A549 (cell line): Measurements from ENCODE around the gene KRT79. TPM values are rescaled to one million over a fixed set of nuclear protein-coding genes. Genes with fewer than 3 reads are reported as not detected.
"Not testable (repeated sequence)": the region's sequence is repeated elsewhere in the genome, so short reads cannot be mapped to it uniquely, and the experiment has no call there.

Experiments used
- ATAC-seq, 2 experiments: fragments of 200-7000 bp in 1 of 2; fragments of >200 bp in 1 of 2; cut with Nextera tagmentation in 1 of 2; cut with Tn5 transposase in 1 of 2; 3 replicates each; pipeline versions ENCODE4 v1.8.0 to v1.9.1; 2018 to 2020; ENCODE audit warnings: mild to moderate bottlenecking in 1 of 2, moderate library complexity in 1 of 2
- CTCF ChIA-PET: fragments of 300-600 bp; sonication (Branson Sonifier 250); formaldehyde crosslinking; extraction: SDS; loops from one replicate; lab custom pipeline; 2021; ENCODE audit warnings: antibody characterized with exemption, inconsistent platforms; lab: Yijun Ruan, JAX
- POLR2A ChIA-PET: fragments of 350-600 bp; formaldehyde crosslinking; extraction: SDS; loops from one replicate; lab custom pipeline; 2021; ENCODE audit warnings: antibody characterized with exemption, inconsistent platforms; lab: Yijun Ruan, JAX
- DNase-seq, 2 experiments: peaks; one replicate each; pipeline versions ENCODE4 v3.0.0 to v3.0.0-alpha.2; 2011 to 2016; ENCODE audit warnings: low read depth in 1 of 2, low spot score in 1 of 2
- FAIRE-seq: peaks from 2 replicates; lab custom pipeline; 2011; peaks lifted over from hg19 to GRCh38; lab: Jason Lieb, UNC
- H3K27ac ChIP-seq, 2 experiments: fragments of >200 bp; sonication (Bioruptor Twin); formaldehyde crosslinking; 3 replicates each; pipeline ENCODE4 v1.5.1; 2016 to 2017
- H3K4me1 ChIP-seq: fragments of >200 bp; sonication (Bioruptor Twin); formaldehyde crosslinking; 3 replicates; pipeline ENCODE4 v1.6.1; 2016
- H3K4me2 ChIP-seq: fragments of >200 bp; sonication (Bioruptor Twin); formaldehyde crosslinking; 3 replicates; pipeline ENCODE4 v1.6.1; 2016
- H3K4me3 ChIP-seq: fragments of >200 bp; sonication (Bioruptor Twin); formaldehyde crosslinking; 3 replicates; pipeline ENCODE4 v1.5.1; 2016
- H3K9me3 ChIP-seq: fragments of >200 bp; sonication (Bioruptor Twin); formaldehyde crosslinking; 3 replicates; pipeline ENCODE4 v1.6.1; 2016
- CHD2 ChIP-seq: fragments of 150-350 bp; IDR thresholded peaks from 2 replicates; pipeline ENCODE4 v1.6.1; 2014; ENCODE audit warnings: low read length; ENCODE audit not compliant: partially characterized antibody
- ELK1 ChIP-seq: fragments of 150-350 bp; IDR thresholded peaks from 2 replicates; pipeline ENCODE4 v1.6.1; 2014; ENCODE audit warnings: low read depth, mild to moderate bottlenecking, low read length
- GATA3 ChIP-seq: IDR thresholded peaks from 2 replicates; pipeline ENCODE4 v1.6.1; 2012; ENCODE audit warnings: borderline replicate concordance
- HEYL ChIP-seq: fragments of 250-450 bp; sonication (Bioruptor Pico); IDR thresholded peaks from 2 replicates; pipeline ENCODE4 v1.8.0; 2021; ENCODE audit warnings: mild to moderate bottlenecking, moderate library complexity
- NPAS2 ChIP-seq: fragments of 250-450 bp; sonication (Bioruptor Pico); IDR thresholded peaks from 2 replicates; pipeline ENCODE4 v1.8.0; 2022; ENCODE audit warnings: mild to moderate bottlenecking, moderate library complexity, borderline replicate concordance
- PHF8 ChIP-seq: fragments of 200-600 bp; sonication (generic); IDR thresholded peaks from 2 replicates; pipeline ENCODE4 v1.6.1; 2016; ENCODE audit warnings: low read depth, mild to moderate bottlenecking, antibody characterized with exemption, moderate library complexity, borderline replicate concordance
- POLR2A ChIP-seq: IDR thresholded peaks from 2 replicates; pipeline ENCODE4 v1.6.1; 2012; ENCODE audit warnings: mild to moderate bottlenecking, low read length
- RCOR1 ChIP-seq: fragments of 150-350 bp; IDR thresholded peaks from 2 replicates; pipeline ENCODE4 v1.6.1; 2014; ENCODE audit warnings: antibody characterized with exemption, low read length, low read depth
- RNF2 ChIP-seq: fragments of 200-600 bp; sonication (generic); IDR thresholded peaks from 2 replicates; pipeline ENCODE4 v1.6.1; 2016; ENCODE audit warnings: low read depth, mild to moderate bottlenecking, antibody characterized with exemption, moderate library complexity, borderline replicate concordance
- SREBF2 ChIP-seq: fragments of 450-650 bp; IDR thresholded peaks from 2 replicates; pipeline ENCODE4 v1.6.1; 2014; ENCODE audit warnings: mild to moderate bottlenecking, moderate library complexity
- WGBS: methylation state at CpG from one replicate; pipeline ENCODE4 v1.1.6; 2017; ENCODE audit errors: missing lambda C conversion rate; 5-methylcytosine and 5-hydroxymethylcytosine counted together
- polyA minus RNA-seq: library from RNA; depleted of rRNA, polyadenylated mRNA; stranded (reverse); fragments of >200 nt; gene quantifications from 2 replicates; pipeline ENCODE4 v1.2.3, GENCODE V29; 2011; rRNA and poly(A)+ RNA removed
- polyA plus RNA-seq, 4 experiments: library from polyadenylated mRNA; depleted of rRNA in 3 of 4; stranded (reverse); fragments of >200 nt; fragmentation: RNase III in 1 of 4; extraction: RNeasy Plus Mini Kit Qiagen cat#74134 plus additional on column Dnase treatment in 1 of 4; gene quantifications; 2 replicates in 3 of 4; 3 replicates in 1 of 4; pipeline ENCODE4 v1.2.3, GENCODE V29; 2011 to 2017
- TF ChIP-seq, protein P1 (sequence below): fragments of 250-450 bp; sonication (Bioruptor Pico); IDR thresholded peaks from 2 replicates; pipeline ENCODE4 v1.5.0; 2020; ENCODE audit warnings: low read depth, mild to moderate bottlenecking, moderate library complexity
- TF ChIP-seq, protein P2 (sequence below): fragments of 250-450 bp; sonication (Bioruptor Pico); IDR thresholded peaks from 2 replicates; pipeline ENCODE4 v1.5.0; 2021; ENCODE audit warnings: mild to moderate bottlenecking, moderate library complexity, borderline replicate concordance
- TF ChIP-seq, protein P3 (sequence below): fragments of >200 bp; sonication (Bioruptor Twin); formaldehyde crosslinking; IDR thresholded peaks from 3 replicates; pipeline ENCODE4 v1.6.1; 2016
- TF ChIP-seq, protein P4 (sequence below): fragments of >200 bp; sonication (Bioruptor Twin); formaldehyde crosslinking; IDR thresholded peaks from 3 replicates; pipeline ENCODE4 v1.5.1; 2016

KRT79 gene
- polyA plus RNA-seq (2011; rRNA removed) (0.05 and 0.07 TPM in 2 replicates), polyA plus RNA-seq (2017; fragmentation: RNase III; extraction: RNeasy Plus Mini Kit Qiagen cat#74134 plus additional on column Dnase treatment) (0.08 TPM in 1 of 3 replicates, not detected in the others), polyA minus RNA-seq (0.29 TPM in 1 of 2 replicates, not detected in the other)
- polyA plus RNA-seq (2012; cell fraction: cytosol; rRNA removed) = 0.04 and 0.07 TPM in 2 replicates
- polyA plus RNA-seq (2012; cell fraction: nucleus; rRNA removed) = 0.12 and 0.47 TPM in 2 replicates

- Histone ChIP-seq H3K4me3 (no peak within 1 kb of the TSS), H3K9me3 (no peaks in the 10 kb centered on the region), H3K4me1 (peaks cover 13% of the 10 kb centered on the region; the same call in 2 of the 3 replicates), H3K4me2 (no peak within 1 kb of the TSS), H3K27ac (0 out of 6 replicates have a peak within 1 kb of the TSS, but pooled peaks of 1 of the 2 experiments have one; percentile 19)
- TF ChIP-seq PHF8 (no peak), NPAS2 (no peak), RCOR1 (no peak), GATA3 (no peak), ELK1 (no peak), HEYL (CRISPR knock-in tag) (no peak), RNF2 (no peak), CHD2 (no peak), POLR2A (no peak), SREBF2 (no peak)
- TF ChIP-seq, protein P1, sequence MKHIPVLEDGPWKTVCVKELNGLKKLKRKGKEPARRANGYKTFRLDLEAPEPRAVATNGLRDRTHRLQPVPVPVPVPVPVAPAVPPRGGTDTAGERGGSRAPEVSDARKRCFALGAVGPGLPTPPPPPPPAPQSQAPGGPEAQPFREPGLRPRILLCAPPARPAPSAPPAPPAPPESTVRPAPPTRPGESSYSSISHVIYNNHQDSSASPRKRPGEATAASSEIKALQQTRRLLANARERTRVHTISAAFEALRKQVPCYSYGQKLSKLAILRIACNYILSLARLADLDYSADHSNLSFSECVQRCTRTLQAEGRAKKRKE (CRISPR knock-in tag) = no peak
- TF ChIP-seq, protein P2, sequence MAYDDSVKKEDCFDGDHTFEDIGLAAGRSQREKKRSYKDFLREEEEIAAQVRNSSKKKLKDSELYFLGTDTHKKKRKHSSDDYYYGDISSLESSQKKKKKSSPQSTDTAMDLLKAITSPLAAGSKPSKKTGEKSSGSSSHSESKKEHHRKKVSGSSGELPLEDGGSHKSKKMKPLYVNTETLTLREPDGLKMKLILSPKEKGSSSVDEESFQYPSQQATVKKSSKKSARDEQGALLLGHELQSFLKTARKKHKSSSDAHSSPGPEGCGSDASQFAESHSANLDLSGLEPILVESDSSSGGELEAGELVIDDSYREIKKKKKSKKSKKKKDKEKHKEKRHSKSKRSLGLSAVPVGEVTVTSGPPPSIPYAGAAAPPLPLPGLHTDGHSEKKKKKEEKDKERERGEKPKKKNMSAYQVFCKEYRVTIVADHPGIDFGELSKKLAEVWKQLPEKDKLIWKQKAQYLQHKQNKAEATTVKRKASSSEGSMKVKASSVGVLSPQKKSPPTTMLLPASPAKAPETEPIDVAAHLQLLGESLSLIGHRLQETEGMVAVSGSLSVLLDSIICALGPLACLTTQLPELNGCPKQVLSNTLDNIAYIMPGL (CRISPR knock-in tag) = no peak
- TF ChIP-seq, protein P3, sequence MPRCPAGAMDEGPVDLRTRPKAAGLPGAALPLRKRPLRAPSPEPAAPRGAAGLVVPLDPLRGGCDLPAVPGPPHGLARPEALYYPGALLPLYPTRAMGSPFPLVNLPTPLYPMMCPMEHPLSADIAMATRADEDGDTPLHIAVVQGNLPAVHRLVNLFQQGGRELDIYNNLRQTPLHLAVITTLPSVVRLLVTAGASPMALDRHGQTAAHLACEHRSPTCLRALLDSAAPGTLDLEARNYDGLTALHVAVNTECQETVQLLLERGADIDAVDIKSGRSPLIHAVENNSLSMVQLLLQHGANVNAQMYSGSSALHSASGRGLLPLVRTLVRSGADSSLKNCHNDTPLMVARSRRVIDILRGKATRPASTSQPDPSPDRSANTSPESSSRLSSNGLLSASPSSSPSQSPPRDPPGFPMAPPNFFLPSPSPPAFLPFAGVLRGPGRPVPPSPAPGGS = no peak
- TF ChIP-seq, protein P4, sequence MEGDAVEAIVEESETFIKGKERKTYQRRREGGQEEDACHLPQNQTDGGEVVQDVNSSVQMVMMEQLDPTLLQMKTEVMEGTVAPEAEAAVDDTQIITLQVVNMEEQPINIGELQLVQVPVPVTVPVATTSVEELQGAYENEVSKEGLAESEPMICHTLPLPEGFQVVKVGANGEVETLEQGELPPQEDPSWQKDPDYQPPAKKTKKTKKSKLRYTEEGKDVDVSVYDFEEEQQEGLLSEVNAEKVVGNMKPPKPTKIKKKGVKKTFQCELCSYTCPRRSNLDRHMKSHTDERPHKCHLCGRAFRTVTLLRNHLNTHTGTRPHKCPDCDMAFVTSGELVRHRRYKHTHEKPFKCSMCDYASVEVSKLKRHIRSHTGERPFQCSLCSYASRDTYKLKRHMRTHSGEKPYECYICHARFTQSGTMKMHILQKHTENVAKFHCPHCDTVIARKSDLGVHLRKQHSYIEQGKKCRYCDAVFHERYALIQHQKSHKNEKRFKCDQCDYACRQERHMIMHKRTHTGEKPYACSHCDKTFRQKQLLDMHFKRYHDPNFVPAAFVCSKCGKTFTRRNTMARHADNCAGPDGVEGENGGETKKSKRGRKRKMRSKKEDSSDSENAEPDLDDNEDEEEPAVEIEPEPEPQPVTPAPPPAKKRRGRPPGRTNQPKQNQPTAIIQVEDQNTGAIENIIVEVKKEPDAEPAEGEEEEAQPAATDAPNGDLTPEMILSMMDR = no peak
- POLR2A ChIA-PET = no interaction called here
- DNase-seq (no peak), FAIRE-seq (no peak), ATAC-seq (no peak)
- CTCF ChIA-PET = interaction anchor here (1.2 to 1.9 kb wide), 2 partner anchors 13 to 32 kb away, joined by 5 to 7 read pairs; no protein-coding TSS in a partner anchor
- 85% methylated on average over 18 of the region's 22 CpGs for WGBS
Measured at GRCh38 chr12:52833922-52834726, at the start of gene KRT79. Gene KRT79, minus strand, starts transcription at chr12:52834311. Its CDS starts 51 bp downstream, at chr12:52834260.

DNA sequence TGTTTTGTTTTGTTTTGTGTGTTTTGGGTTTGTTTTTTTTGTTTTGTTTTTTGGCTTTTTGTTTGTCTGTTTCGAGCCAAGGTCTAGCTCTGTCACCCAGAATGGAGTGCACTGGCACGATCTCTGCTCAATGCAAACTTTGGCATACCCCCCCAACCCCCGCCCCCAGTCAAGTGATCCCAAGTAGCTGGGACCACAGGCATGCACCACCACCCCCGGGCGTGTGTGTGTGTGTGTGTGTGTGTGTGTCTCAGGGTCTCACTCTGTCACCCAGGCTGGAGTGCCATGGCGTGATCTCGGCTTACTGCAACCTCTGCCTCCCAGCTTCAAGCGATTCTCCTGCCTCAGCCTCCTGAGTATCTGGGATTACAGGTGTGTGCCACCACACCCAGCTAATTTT is 46.4 kb upstream of the KRT79 start:
- ChIA-PET CTCF (interaction anchor here (0.6 to 25.7 kb wide), 97 partner anchors 8 to 888 kb away, joined by 3 to 1736 read pairs (median 7); partner anchors contain the start of genes ATG101, KRT7, KRT74 and KRT8), POLR2A (interaction anchor here (0.6 to 2.4 kb wide), 11 partner anchors 10 to 855 kb away, joined by 3 to 21 read pairs (median 6); partner anchors contain the start of gene KRT8)
- FAIRE-seq, H3K4me3 ChIP-seq, H3K9me3 ChIP-seq, DNase-seq, ATAC-seq: not testable (repeated sequence)
- 71% methylated on average over 8 of the region's 8 CpGs for WGBS
- Histone ChIP-seq H3K4me1 (peaks cover 58% of the 10 kb centered on the region), H3K4me2 (peak overlapping the region; percentile 77), H3K27ac (peak overlapping the region; percentile 94 to 97)
